ENCODE measurements around the gene WASF2. TPM values are rescaled to one million over a fixed set of nuclear protein-coding genes. Genes with fewer than 3 reads are reported as not detected.

The WASF2 gene
- total RNA-seq, 1 donor from 2014 or later = 70.4 TPM

- no peak for TF ChIP-seq CTCF (IDR thresholded peaks at IDR 0.05)
- Histone ChIP-seq H3K4me3 (peak overlapping the region in 1 of 2 donors; percentile 96), H3K27me3 (no peaks in the 10 kb centered on the region), H3K27ac (peak overlapping the region; percentile 97 to 99), H3K36me3 (peaks cover 54 to 59% of the 10 kb centered on the region in 2 donors), H3K4me1 (peaks cover 21 to 23% of the 10 kb centered on the region in 2 donors), H3K9me3 (no peaks in the 10 kb centered on the region)
- DNase-seq (ENCODE audit: low spot score in 2 of 2) = no peak
- intact Hi-C loops (cut with DNase I) = loop anchor here (2.0 to 10.0 kb wide), 2 partner anchors 361 to 1761 kb away; partner anchors contain the start of genes FAM76A and TMEM200B
These were observed 125.9 kb downstream of the WASF2 start for GRCh38 chr1:27363766-27364695.

- Histone ChIP-seq H3K9me3 (no peaks in the 10 kb centered on the region), H3K27ac (no peak overlapping the region), H3K27me3 (no peaks in the 10 kb centered on the region), H3K36me3 (peaks cover 79 to 84% of the 10 kb centered on the region in 2 donors), H3K4me3 (no peak overlapping the region), H3K4me1 (peaks cover 11% of the 10 kb centered on the region in 2 donors)
- no peak for TF ChIP-seq CTCF (IDR thresholded peaks at IDR 0.05)
- intact Hi-C loops (cut with DNase I) = loop anchor here (10.0 kb wide), 1 partner anchor 1763 kb away; the partner anchor contains the start of gene TMEM200B
- DNase-seq (ENCODE audit: low spot score in 2 of 2) = no peak
These were observed 128.4 kb downstream of the WASF2 start for GRCh38 chr1:27361553-27361952.

GRCh38 chr1:27361044-27361402, 128.9 kb downstream of the WASF2 start:
- DNase-seq (ENCODE audit: low spot score in 2 of 2) = no peak
- Histone ChIP-seq H3K4me1 (peaks cover 11% of the 10 kb centered on the region in 2 donors), H3K4me3 (no peak overlapping the region), H3K36me3 (peaks cover 84 to 89% of the 10 kb centered on the region in 2 donors), H3K27me3 (no peaks in the 10 kb centered on the region), H3K27ac (no peak overlapping the region), H3K9me3 (no peaks in the 10 kb centered on the region)
- TF ChIP-seq CTCF (IDR thresholded peaks at IDR 0.05) = no peak
- intact Hi-C loops (cut with DNase I) = loop anchor here (10.0 kb wide), 1 partner anchor 1764 kb away; the partner anchor contains the start of gene TMEM200B

GRCh38 chr1:27360159-27361043, 129.6 kb downstream of the WASF2 start:
- Histone ChIP-seq H3K9me3 (no peaks in the 10 kb centered on the region), H3K4me1 (peaks cover 11% of the 10 kb centered on the region in 2 donors), H3K27ac (no peak overlapping the region), H3K4me3 (no peak overlapping the region), H3K36me3 (peaks cover 90 to 95% of the 10 kb centered on the region in 2 donors), H3K27me3 (no peaks in the 10 kb centered on the region)
- TF ChIP-seq CTCF (IDR thresholded peaks at IDR 0.05) = no peak
- intact Hi-C loops (cut with DNase I) = loop anchor here (10.0 kb wide), 1 partner anchor 1764 kb away; the partner anchor contains the start of gene TMEM200B
- DNase-seq (ENCODE audit: low spot score in 2 of 2) = no peak

GRCh38 chr1:27359822-27360158, 130.2 kb downstream of the WASF2 start:
- no peak for TF ChIP-seq CTCF (IDR thresholded peaks at IDR 0.05)
- no peaks in the 10 kb centered on the region for H3K27me3 ChIP-seq
- H3K27ac ChIP-seq = no peak overlapping the region
- H3K4me3 ChIP-seq = no peak overlapping the region
- no peak for DNase-seq (ENCODE audit: low spot score in 2 of 2)
- H3K9me3 ChIP-seq = no peaks in the 10 kb centered on the region
- H3K36me3 ChIP-seq = peaks cover 96 to 100% of the 10 kb centered on the region in 2 donors
- intact Hi-C loops (cut with DNase I) = loop anchor here (10.0 kb wide), 2 partner anchors 125 to 1765 kb away; partner anchors contain the start of genes TMEM200B and WDTC1
- H3K4me1 ChIP-seq = peaks cover 7% of the 10 kb centered on the region in 2 donors
